Activated CD4-positive, alpha-beta T cell treated with anti-CD3 and anti-CD28 coated beads, Interleukin-2, amount 50 U/mL, for 1 hour (primary cell): ENCODE results near the gene MEF2A.

Source experiments
- DNase-seq: peaks from one replicate; pipeline ENCODE4 v3.0.0-alpha.2; 2020

The MEF2A gene

GRCh38 chr15:99706557-99707303, 140.9 kb downstream of the MEF2A start:
- peak; percentile 20 for DNase-seq

GRCh38 chr15:99707473-99708270, 141.9 kb downstream of the MEF2A start:
- DNase-seq: no peak

DNA sequence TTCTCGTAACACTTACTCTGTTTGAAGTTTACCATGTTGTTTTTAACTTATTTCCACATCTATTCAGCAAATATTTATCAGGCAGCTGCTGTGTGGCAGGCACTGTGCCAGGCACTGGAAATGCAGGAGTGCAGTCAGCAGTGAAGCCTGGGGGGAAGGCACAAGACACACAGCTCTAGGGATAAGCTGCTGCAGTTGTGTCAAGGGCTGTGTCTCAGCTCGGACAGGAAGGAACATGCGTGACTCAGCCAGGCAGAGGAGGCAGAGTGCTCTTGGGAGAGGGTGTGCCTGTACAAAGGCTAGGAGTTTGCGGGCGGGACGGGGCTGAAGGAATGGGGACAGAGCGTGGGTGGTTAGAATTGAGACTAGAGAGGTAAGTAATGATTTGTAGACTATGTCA, 142.8 kb downstream of the MEF2A start:
- DNase-seq: no peak

DNA sequence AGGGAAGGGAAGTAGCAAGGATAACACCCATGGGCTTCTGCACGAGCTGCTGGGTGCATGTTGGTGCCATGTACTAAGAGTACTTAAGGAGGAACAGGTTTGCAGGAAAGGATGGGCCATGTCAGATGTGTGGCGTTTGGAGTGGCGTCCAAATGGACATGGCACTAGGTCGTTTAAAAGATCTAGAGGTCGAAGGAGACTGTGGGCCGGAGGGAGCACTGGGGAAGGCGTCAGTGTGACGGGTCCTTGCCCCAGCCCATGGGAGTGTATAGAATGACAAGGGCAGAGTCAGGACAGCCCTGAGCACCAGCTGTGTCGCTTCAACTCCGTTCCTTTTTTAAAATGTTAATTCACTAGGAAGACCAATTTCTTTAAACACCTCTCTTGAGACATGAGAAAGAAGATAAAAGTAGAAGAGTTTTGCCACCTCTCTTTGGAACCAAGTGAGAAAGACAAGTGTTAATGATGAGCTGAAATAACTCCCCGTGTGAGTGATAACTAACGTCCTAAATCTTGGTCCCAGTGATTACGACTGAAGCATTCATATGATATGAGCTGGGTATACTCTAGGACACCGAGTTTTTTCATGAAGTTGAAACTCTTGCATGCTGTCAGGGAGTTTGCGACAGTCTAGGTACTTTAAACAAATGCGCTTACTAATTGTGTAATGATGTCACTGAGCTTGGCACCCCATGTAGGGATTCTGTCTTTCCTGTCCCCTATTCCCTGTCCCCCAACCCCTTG, 143.6 kb downstream of the MEF2A start:
- DNase-seq: no peak

- no peak for DNase-seq
Measured at GRCh38 chr15:99711625-99712024, 145.8 kb downstream of the MEF2A start.

GRCh38 chr15:99712415-99712814, 146.6 kb downstream of the MEF2A start:
- DNase-seq: no peak

DNA sequence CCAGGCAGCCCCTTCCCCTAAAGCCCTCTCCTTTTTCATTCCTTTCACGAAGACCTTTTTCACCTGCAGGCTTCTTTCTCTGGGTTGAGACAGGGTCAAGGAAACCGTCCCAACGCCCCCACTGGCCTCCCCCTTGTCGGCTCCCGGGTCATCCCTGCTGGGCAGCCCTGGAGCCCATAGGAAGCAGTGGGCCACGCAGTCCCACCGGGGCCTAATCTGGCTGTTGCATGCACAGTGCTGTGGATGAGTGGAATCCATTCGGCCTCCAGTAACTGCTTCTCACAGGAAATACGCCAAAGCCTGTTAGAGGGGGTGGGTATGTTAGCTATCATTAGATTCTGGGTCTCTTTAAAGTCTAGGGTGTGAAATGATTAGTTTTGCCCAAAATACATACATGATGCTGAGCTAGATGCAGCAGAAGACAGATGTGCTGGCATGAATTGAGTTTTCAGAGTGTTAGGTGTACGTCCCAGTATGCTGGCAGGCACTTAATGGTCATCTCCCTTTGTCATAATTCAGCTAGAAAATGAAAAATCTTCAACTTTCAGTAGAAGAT, 150.8 kb downstream of the MEF2A start:
- no peak for DNase-seq

- no peak for DNase-seq
Measured at GRCh38 chr15:99717161-99718009, 151.6 kb downstream of the MEF2A start.

- DNase-seq: no peak
Measured at GRCh38 chr15:99718421-99718820, 152.6 kb downstream of the MEF2A start.

- no peak for DNase-seq
Measured at GRCh38 chr15:99719096-99719541, 153.3 kb downstream of the MEF2A start.

GRCh38 chr15:99720533-99720932, 154.7 kb downstream of the MEF2A start:
- no peak for DNase-seq

DNA sequence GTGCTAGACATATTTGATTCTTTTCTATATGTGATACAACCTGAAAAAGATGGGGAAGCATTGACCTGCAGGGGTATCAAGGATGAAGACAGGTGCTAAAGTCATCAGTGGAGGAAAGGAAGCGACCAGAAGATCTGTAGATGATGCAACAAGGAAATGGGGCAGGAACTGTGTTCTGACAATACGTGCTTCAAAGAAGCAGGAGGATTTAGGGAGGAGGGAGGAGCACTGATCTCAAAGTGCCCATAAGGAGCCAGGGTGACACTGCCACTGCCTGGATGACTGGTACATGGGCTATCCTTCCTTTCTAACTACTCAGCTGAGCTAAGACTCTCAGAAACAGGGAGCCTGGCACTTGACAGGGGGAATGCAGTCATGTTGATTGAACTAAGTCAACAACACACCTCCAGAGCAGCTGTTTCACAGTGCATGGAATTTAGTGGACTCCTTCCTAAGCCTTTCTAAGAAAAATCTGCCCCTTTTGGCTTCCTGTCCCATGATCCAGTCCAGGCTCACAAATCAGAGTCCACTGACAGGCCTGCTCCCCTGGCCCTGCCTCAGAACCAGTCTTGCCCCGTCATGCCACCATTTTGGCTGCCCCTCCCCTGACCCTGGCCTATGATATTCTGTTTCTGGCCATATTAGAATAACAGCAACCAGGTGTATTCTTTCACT, 155.5 kb downstream of the MEF2A start:
- DNase-seq: no peak

GRCh38 chr15:99721896-99722295, 156.1 kb downstream of the MEF2A start:
- DNase-seq: no peak

- DNase-seq: no peak
Measured at GRCh38 chr15:99722406-99722805, 156.6 kb downstream of the MEF2A start.

- DNase-seq: no peak
Measured at GRCh38 chr15:99726333-99726732, 160.5 kb downstream of the MEF2A start.

GRCh38 chr15:99727330-99727729, 161.5 kb downstream of the MEF2A start:
- no peak for DNase-seq

- DNase-seq: no peak
Measured at GRCh38 chr15:99727733-99728132, 161.9 kb downstream of the MEF2A start.

DNA sequence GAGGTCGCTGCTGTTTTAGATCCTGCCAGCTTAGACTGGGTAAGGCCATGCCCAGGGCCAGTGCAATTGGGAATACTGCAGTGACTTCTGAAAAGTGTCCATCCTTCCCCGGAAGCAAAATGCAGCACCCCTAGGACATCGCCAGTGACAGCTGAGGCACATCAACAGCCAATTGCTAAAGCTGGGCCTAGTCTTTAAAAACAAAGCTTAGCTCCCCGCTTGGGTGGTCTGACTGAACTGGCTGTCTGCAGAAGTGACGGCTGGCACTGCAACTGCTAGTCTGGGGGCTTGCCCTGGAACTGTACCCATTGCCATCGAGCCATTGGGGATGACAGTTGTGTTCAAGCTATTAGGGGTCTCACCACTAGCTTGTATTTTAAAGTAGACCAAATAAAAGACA, 163.1 kb downstream of the MEF2A start:
- DNase-seq: no peak

GRCh38 chr15:99729327-99729726, 163.5 kb downstream of the MEF2A start:
- DNase-seq: no peak

GRCh38 chr15:99729920-99730319, 164.1 kb downstream of the MEF2A start:
- DNase-seq: no peak

GRCh38 chr15:99731336-99732123, 165.7 kb downstream of the MEF2A start:
- no peak for DNase-seq
